ENCODE results near the gene IQGAP1.

IQGAP1 gene

DNA sequence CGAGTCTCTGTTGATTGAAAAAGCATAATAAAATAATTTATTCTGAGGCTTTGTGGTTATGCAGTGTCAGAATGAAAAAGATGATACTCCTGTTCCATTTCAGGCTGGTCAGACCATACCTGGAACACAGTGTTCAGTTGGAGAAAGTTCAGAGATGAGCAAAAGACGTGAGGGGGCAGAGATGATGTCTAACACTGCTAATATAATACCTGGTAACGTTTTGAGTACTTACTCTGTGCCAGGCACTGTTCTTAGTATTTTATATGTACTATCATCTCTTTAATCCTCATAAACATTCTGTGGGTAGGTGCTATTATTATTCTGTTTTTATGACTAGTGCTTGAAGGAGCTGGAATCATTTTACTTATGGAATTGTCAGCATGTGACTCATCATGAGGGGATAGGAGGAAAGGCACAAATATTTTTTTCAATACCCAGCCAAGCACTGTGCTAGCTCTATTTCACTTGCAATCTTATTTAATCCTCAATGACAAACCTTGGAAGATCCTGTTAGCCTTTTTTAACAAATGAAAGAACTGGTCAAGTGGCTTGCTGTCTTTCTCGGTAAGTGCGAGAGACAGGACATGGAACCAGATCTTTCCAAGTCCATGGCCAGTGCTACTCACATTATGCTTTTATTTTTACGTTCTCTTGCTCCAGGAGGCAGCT, 31.8 kb downstream of the IQGAP1 start:
- peak; percentile 17 for DNase-seq (ENCODE audit: low spot score)
- TF ChIP-seq, protein P1, sequence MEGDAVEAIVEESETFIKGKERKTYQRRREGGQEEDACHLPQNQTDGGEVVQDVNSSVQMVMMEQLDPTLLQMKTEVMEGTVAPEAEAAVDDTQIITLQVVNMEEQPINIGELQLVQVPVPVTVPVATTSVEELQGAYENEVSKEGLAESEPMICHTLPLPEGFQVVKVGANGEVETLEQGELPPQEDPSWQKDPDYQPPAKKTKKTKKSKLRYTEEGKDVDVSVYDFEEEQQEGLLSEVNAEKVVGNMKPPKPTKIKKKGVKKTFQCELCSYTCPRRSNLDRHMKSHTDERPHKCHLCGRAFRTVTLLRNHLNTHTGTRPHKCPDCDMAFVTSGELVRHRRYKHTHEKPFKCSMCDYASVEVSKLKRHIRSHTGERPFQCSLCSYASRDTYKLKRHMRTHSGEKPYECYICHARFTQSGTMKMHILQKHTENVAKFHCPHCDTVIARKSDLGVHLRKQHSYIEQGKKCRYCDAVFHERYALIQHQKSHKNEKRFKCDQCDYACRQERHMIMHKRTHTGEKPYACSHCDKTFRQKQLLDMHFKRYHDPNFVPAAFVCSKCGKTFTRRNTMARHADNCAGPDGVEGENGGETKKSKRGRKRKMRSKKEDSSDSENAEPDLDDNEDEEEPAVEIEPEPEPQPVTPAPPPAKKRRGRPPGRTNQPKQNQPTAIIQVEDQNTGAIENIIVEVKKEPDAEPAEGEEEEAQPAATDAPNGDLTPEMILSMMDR (IDR thresholded peaks at IDR 0.05; ENCODE audit: extremely low read depth, missing control alignments), result no peak

DNA sequence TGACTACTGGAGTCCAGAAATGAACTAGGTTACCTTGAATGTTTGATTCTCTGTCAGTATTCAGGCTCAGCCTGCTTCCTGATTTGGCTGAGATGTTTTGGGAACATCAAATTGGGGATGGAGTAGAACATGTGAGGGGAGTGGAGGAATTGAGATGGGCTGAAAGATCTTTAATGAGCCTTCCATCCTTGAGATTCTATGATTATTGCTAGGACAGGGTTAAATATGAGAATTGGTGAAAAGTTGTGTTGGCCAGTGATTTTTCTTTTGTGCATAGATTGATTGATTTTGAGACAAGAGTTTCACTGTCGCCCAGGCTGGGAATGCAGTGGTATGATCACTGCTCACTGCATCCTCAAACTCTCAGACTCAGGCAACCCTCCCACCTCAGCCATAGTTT, 32.4 kb downstream of the IQGAP1 start:
- DNase-seq (ENCODE audit: low spot score), result no peak
- TF ChIP-seq, protein P1 (IDR thresholded peaks at IDR 0.05; ENCODE audit: extremely low read depth, missing control alignments), result no peak

DNA sequence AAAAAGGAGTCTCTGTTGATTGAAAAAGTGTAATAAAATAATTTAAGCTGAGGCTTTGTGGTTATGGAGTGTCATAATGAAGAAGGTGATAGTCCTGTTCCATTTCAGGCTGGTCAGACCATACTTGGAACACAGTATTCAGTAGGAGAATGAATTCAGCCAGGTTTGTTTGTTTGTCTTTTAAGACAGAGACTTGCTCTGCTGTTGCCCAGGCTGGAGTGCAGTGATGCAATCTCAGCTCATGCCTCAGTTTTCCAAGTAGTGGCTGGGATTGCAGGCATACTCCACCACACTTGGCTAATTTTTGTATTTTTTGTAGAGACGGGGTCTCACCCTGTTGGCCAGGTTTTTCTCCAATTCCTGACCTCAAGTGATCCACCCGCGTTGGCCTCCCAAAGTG, 33.5 kb downstream of the IQGAP1 start:
- TF ChIP-seq, protein P1 (IDR thresholded peaks at IDR 0.05; ENCODE audit: extremely low read depth, missing control alignments), result no peak
- DNase-seq (ENCODE audit: low spot score), result no peak

DNA sequence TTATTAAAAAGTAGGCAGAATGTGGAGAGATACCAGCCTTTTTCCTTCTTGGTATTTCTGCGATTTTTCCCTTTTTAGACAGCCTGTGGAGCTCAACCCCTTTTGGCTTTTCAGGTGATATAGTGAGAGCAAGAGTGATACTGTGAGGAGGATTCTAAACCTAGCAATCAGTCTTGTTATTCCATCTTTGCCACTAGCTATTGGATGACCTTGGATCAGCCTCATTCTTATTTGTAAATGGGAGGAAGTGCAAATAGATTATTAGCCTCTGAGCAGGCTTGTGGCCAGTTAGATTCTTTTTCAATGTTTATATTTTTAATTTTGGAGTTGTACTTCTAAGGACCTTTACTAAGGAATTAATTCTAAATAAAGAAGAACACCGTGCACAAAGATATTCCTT, 34.0 kb downstream of the IQGAP1 start:
- DNase-seq (ENCODE audit: low spot score), result no peak
- TF ChIP-seq, protein P1 (IDR thresholded peaks at IDR 0.05; ENCODE audit: extremely low read depth, missing control alignments), result no peak

DNA sequence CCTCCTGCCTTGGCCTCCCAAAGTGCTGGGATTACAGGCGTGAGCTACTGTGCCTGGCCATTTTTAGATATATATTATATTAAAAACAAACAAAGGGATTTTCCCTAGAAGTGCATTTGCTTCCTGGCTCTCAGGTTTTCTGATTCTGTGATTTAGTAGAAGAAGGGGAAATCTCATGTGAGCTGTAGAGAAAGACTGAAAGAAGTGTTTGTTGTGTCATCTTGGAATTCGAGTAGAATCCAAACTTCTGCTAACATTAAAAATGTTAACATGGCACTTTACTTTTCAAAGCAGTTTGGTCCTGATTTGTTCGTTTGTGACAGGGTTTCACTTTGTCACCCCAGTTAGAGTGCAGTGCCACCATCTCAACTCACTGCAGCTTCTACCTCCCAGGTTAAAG, 34.9 kb downstream of the IQGAP1 start:
- no peak for DNase-seq (ENCODE audit: low spot score)
- TF ChIP-seq, protein P1 (IDR thresholded peaks at IDR 0.05; ENCODE audit: extremely low read depth, missing control alignments), result no peak

DNA sequence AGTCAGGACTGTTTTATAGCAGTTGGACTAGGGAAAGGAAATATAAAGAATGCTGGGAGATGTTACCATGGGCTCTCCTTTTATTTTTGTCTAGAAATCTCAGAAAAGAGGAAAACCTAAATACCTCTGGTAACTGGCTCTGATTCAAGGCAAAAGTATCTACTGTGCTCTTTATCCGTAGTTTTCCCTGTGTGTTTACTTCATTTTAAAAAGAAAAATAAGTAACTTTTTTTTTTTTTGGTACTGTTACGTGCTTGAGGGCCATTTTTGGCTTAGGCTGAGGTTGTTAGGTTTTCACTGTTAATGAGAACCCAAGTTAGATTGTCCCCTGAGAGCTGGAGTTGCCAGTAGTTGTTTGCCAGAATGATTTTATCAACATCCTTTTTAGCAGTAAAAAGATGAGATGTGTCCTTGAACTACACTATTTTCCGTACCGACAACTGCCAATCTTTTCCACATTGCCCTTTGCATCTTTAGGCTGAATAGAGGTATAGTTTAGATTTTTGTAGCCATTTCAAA, 35.8 kb downstream of the IQGAP1 start:
- DNase-seq (ENCODE audit: low spot score), result no peak
- TF ChIP-seq, protein P1 (IDR thresholded peaks at IDR 0.05; ENCODE audit: extremely low read depth, missing control alignments), result no peak

DNA sequence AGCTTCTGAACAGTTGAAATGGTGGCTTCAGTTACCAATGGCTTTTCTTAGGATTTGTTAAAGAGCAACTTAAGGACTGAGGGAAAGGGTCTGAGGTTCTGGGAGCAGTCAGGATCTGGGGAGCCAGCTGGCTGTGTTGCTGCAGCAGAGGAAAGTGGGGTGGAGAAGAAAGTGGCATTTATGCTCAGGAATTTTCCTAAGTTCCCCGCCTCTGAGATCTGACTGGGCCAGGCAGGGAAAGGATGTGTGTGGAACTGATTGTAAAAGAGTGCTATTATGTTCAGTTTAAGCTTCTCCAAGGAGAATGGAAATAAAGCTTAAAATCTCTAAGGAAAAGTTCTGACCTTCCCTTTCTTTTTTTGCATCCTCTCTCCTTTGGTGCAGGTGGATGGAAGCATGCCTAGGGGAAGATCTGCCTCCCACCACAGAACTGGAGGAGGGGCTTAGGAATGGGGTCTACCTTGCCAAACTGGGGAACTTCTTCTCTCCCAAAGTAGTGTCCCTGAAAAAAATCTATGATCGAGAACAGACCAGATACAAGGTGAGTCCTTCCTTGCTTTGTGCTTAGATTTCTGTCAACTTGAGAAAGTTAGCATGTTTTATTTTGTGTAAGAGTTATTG, 37.8 kb downstream of the IQGAP1 start:
- TF ChIP-seq, protein P1 (IDR thresholded peaks at IDR 0.05; ENCODE audit: extremely low read depth, missing control alignments), result no peak
- no peak for DNase-seq (ENCODE audit: low spot score)
